ENCODE measurements around the gene LMNTD2.

Gene LMNTD2

DNA sequence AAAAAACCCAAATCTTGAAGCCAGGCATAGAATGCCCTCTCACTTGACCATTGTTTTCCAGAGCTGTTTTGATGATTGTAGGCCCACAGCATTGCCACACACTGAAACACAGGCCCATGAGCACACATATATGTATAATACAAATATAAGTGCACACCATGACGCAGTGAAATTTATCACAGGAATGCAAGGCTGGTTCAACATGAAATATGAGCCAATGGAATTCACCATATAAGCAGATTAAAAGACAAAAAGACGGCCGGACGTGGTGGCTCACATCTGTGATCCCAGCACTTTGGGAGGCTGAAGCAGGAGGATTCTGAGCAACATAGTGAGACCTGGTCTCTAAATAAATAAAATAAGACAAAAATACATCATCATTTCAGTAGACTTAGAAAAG lies 44.1 kb downstream of the LMNTD2 start:
- CTCF ChIA-PET = interaction anchor here (1.0 to 6.8 kb wide), 2 partner anchors 17 to 212 kb away, joined by 3 to 77 read pairs; partner anchors contain the start of gene HRAS
- TF ChIP-seq, protein P1, sequence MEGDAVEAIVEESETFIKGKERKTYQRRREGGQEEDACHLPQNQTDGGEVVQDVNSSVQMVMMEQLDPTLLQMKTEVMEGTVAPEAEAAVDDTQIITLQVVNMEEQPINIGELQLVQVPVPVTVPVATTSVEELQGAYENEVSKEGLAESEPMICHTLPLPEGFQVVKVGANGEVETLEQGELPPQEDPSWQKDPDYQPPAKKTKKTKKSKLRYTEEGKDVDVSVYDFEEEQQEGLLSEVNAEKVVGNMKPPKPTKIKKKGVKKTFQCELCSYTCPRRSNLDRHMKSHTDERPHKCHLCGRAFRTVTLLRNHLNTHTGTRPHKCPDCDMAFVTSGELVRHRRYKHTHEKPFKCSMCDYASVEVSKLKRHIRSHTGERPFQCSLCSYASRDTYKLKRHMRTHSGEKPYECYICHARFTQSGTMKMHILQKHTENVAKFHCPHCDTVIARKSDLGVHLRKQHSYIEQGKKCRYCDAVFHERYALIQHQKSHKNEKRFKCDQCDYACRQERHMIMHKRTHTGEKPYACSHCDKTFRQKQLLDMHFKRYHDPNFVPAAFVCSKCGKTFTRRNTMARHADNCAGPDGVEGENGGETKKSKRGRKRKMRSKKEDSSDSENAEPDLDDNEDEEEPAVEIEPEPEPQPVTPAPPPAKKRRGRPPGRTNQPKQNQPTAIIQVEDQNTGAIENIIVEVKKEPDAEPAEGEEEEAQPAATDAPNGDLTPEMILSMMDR (IDR thresholded peaks at IDR 0.05; ENCODE audit: control extremely low read depth, extremely low read depth, low read depth, missing control alignments) = no peak
- POLR2A ChIA-PET = interaction anchor here (1.6 kb wide), 1 partner anchor 9 kb away, joined by 3 read pairs; no protein-coding TSS in a partner anchor
- DNase-seq (ENCODE audit: extremely low spot score) = no peak

DNA sequence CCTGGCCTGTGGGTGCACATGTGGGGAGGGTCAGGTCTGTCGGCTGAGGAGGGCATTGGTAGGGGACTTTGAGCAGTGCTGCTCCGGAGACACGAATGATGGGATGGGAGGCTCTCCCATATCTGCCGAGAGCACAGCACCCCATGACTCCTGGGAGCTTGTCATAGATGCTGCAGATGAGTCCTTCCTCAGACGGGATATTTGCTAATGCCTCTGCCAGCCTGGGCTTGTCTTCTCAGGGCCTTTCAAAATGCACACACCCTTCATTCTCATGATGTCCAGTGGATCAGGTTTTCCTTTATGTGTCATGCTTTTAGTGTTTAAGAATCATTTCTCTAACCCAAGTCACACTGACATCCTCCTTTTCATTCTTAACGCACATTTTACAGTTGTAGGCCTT lies 45.4 kb downstream of the LMNTD2 start:
- ChIA-PET CTCF (no interaction called here), POLR2A (no interaction called here)
- TF ChIP-seq, protein P1 (IDR thresholded peaks at IDR 0.05; ENCODE audit: control extremely low read depth, extremely low read depth, low read depth, missing control alignments) = no peak
- DNase-seq (ENCODE audit: extremely low spot score) = no peak

DNA sequence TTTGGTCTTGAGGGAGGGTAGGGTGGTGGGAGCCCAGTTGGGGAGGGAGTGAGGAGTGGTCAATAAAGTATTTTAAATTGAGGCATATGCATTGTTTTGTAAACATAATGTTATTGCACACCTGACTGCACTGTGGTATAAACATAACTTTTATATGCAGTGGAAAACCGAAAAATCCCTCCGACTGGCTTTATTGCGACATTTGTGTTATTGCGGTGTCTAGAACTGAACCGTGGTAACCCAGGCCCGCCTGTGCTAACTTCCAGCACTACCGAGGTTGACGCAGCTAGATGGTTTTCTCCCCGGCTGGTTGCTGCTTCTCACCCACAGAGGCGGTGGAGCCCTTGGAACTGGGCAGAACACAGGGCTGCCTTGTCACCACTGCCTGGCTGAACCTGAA lies 45.9 kb downstream of the LMNTD2 start:
- DNase-seq (ENCODE audit: extremely low spot score) = no peak
- ChIA-PET CTCF (no interaction called here), POLR2A (no interaction called here)
- TF ChIP-seq, protein P1 (IDR thresholded peaks at IDR 0.05; ENCODE audit: control extremely low read depth, extremely low read depth, low read depth, missing control alignments) = no peak

- CTCF ChIA-PET = no interaction called here
- POLR2A ChIA-PET = no interaction called here
- TF ChIP-seq, protein P1 (IDR thresholded peaks at IDR 0.05; ENCODE audit: control extremely low read depth, extremely low read depth, low read depth, missing control alignments) = no peak
- no peak for DNase-seq (ENCODE audit: extremely low spot score)
Measured at GRCh38 chr11:512761-513595, 47.6 kb downstream of the LMNTD2 start.

GRCh38 chr11:508956-509355 lies 51.6 kb downstream of the LMNTD2 start:
- CTCF ChIA-PET = interaction anchor here (7.2 kb wide), 1 partner anchor 10 kb away, joined by 55 read pairs; no protein-coding TSS in a partner anchor
- no peak for DNase-seq (ENCODE audit: extremely low spot score)
- POLR2A ChIA-PET = interaction anchor here (0.7 to 1.4 kb wide), 2 partner anchors 101 to 105 kb away, joined by 3 read pairs; no protein-coding TSS in a partner anchor
- TF ChIP-seq, protein P1 (IDR thresholded peaks at IDR 0.05; ENCODE audit: control extremely low read depth, extremely low read depth, low read depth, missing control alignments) = no peak

DNA sequence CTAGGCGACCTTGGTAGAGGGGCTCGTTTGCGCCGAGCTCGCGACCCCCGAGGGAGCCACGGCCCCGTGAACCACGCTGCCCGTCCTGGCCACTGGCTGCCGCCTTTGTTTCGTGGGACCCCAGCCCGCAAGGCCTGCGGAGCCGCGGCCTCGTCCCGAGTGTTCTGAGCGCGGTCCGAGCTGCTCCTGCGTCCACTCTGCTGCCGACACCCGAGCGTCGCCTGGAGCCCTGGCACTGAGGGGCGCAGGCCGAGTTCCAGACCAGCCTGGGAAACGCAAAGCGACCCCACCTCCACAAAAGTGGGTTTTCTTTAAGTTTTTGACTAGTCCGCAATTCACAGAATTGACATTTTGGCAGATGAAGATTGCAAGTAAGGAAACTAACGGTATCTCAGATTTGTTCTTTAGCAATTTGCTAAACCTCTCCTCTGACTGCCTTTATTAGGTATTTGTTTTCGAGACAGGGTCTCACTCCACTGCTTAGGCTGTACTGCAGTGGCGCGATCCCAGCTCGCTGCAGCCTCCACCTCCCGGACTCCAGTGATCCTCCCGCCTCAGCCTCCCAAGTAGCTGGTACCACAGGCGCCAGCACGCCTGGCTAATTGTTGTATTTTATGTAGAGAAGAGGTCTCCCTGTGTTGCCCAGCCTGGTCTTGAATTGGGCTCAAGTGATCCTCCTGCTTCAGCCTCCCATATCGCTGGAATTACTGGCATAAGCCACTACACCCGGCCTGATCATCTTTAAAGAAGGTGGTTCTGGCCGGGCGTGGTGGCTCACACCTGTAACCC lies 52.6 kb downstream of the LMNTD2 start:
- ChIA-PET POLR2A (interaction anchor here (1.5 kb wide), 1 partner anchor 8 kb away, joined by 3 read pairs; no protein-coding TSS in a partner anchor), CTCF (interaction anchor here (7.2 kb wide), 1 partner anchor 11 kb away, joined by 55 read pairs; no protein-coding TSS in a partner anchor)
- no peak for DNase-seq (ENCODE audit: extremely low spot score)
- TF ChIP-seq, protein P1 (IDR thresholded peaks at IDR 0.05; ENCODE audit: control extremely low read depth, extremely low read depth, low read depth, missing control alignments) = no peak

Measured in GM10248 (cell line).